ENCODE data around the gene GPR132.

GPR132 gene

DNA sequence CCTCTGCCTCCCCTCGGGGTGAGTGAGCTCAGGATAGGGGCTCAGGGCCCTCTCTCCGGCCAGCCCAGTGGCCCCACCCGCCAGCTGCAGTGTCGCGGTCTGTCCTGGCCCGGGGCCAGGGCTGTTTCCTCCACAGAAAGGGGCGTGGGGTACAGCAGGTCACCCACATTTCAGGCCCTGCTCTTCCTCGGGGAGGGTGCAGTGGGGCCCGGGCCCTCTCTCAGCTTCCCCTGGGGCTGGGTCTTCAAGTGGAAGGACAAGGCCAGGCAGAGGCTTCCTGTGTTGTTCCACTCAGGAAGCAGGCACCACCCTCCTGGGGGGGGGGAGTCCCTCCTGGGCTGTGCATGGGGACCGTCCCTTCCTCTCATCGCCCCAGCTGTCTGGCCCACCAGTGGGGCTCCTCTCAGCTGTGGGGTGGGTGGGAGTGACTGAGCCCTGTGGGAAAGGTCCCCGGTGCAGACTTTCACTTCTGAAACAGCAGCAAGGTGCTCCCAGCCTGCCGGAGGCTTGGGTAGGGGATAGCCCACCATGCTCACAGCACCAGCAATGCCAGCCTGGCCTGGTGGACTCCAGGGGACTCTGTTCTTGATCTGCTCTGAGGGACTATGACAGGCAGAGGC, 3.7 kb downstream of the GPR132 start:
- peak; percentile 56 to 63 for DNase-seq (ENCODE audit: low read depth in 2 of 2)

DNA sequence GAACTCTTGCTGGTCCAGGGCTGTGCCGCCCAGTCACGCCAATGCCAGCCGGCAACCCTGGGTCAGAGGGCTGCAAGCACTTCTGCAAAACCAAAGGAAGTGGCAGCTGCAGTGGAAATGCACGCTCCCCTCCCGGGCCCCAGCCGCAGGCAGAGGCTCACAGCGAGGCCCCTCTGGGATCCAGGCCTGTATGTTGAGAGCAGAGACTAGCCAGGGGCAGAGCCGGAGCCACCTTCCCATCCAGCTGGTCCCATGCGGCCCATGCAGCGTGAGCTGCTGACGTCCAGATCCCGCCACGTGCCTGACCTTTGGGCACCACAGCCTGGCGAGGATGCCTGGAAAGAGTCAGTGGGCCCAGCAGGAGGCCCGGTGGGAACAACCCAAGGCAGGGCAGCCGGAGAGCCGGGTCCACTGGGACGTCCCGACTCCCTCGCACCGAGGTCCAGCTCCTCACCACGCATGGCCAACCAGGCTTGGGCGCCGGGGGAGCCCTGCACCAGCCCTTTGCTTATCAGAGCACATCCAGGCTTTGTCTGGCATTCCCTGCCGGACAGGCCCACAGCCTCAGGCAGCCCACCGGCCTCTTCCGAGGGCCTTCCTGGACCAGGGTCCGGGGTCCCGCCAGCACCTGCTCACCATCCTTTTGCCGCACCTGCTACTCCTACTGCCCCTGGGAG, 4.3 kb downstream of the GPR132 start:
- DNase-seq (ENCODE audit: low read depth in 2 of 2) = no peak

DNA sequence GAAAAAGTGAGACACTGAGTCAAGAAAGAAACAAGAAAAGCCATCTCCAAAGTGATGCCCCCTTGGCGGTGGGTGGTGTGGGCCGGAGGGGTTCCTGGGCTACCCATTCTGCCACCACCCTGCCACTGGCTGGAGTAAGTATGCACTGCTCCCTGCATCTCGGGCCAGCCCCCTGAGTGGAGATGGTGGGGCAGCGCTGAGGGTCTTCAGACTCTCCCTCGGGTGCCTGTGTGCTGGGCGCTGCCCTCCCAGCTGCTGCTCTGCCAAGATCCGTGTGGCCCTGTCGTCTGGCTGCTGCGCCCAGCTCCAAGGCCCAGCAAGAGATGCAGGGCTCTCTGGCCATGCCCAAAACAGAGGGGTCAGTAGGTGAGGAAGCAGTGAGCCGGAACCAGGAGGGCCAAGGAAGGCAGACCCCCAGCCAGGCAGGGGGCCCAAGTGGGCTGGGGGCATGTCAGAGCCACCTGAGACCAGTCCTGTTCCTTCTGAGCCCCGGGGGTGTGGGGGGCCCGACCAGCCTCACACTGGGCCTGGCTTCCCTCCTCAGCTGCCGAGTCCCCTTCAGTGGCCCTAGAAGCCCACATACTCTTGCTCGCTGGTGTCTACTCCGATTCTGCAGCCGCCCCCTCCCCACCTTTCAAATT, 5.2 kb downstream of the GPR132 start:
- no peak for DNase-seq (ENCODE audit: low read depth in 2 of 2)

DNA sequence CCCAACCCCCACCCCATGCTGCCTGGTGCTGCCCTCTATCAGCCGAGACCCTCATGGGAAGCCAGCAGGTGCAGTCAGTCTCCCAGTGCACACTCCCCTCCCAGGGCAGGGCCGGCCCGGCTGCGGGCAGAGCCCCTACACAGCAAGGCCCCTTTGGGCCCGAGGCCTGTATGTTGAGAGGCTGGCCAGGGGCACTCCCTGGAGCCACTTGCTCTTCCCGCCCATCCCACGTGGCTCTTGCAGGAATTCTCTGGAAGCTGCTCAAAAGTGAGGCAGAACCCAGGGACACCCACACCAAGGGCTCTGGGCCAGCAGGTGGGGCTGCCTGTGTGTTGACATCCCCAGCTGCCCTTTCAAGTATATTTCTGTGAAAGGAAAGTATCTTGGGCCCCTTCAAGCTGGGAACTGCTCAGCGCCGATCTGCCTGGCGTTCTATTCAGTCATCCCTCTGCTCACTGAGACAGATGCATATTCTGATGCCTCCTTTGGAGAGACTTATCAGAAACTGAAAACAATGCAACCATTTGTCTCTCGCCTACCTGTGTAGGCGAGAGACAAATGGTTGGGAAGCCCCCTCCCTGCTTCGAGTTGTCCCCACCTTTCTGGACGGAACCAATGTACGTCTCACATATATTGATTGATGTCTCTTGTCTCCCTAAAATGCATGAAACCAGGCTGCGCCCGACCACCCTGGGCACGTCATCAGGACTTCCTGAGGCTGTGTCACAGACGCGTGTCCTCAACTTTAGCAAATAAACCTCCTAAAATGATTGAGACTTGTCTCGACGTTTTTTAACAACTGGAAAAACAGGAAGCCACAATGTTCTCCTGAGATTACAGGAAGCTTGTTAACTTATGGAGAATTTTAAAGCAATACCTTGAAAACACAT, 6.0 kb downstream of the GPR132 start:
- DNase-seq (ENCODE audit: low read depth in 2 of 2) = peak in 1 of 2 experiments; percentile 51

DNA sequence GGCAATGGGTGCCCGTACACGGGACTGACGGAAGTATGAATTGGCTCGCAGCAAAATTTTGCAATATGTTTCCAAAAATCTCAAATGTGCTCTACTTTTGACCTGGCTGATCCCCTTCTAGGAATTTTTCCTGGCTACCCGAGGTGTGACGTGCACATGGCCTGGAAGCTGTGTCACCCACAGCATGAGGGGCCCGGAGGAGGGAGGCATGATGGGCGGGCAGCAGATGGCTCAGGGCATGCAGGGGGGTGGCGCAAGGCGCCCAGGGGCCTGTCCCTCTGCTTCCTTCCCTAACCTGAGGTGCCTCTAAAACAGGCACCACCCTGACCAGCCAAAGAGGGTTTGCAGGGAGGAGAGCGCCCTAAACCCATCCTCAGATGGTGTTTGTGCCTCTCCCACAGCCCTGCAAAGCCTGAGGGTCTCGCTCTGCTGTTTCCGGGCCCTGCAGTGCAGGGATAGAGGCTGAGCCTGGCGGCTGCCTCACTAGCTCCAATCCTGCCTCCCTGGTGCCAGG, 6.7 kb downstream of the GPR132 start:
- no peak for DNase-seq (ENCODE audit: low read depth in 2 of 2)

DNA sequence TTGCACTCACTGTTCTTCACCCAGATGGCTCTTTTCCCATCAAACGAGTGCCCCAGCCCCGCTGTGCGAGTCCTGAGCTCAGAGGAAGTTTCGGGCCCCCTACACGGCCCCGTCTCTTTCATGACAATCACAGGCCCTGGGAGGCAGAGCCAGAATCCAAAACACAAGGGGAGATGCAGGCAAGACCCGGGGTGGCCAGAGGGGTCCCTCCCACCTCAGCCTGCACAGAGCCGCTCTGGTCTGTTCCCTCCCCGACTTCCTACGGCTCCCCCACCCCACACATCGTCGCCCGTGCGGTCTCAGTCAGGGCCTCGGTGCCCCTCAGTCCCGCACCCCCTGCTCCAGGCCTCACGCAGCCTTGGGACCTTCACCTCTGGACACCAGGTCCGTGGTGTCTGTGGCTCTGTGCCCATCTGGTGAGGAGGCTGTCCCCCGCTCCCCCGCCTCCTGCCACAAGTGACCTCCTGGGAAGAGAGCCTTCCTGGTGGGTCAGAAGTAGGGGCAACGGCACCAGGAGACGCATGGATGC, 8.9 kb downstream of the GPR132 start:
- DNase-seq (ENCODE audit: low read depth in 2 of 2) = no peak

DNA sequence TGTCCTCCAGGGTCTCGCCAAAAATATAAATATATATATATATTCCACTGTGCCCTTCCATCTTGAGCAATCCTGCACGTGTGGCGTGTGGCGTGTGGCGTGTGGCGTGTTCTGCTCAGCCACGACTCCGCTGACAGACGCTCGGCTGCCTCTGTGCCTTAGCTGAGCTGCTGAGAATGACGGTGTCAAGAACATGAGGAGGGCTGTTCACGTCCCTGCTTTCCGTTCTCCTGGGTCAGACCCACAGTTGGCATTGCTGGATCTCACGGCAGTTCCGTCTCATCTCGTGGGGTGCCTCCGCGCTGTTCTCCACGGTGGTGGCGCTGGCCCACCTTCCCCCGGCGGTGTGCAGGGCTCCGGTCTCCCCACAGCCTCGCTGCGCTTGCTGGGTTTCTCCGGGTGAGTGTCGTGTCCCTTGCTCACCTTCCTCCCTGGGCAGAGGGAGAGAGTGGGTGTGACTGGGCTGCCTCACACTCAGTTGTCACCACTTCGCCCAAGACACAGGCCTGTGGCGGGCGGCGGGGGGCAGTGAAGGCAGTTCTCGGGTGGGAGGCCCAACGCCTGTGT, 9.4 kb downstream of the GPR132 start:
- DNase-seq (ENCODE audit: low read depth in 2 of 2) = no peak

DNA sequence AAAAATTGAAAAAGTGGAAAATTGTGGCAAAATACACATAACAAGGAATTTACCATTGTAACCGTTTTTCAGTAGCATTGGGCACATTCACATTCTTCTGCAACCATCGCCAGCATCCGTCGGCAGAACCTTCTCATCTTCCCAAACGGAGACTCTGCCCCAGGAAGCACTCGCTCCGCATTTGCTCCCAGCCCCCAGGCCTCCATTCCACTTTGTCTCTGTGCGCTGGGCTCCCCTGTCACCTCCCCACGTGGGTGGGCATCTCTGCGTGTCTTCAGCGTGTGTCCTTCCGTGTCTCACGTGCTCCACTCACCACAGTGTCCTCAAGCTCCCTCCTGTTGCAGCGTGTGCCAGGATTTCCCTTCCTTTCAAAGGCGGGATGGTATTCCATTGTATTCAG, 9.9 kb downstream of the GPR132 start:
- DNase-seq (ENCODE audit: low read depth in 2 of 2) = no peak

DNA sequence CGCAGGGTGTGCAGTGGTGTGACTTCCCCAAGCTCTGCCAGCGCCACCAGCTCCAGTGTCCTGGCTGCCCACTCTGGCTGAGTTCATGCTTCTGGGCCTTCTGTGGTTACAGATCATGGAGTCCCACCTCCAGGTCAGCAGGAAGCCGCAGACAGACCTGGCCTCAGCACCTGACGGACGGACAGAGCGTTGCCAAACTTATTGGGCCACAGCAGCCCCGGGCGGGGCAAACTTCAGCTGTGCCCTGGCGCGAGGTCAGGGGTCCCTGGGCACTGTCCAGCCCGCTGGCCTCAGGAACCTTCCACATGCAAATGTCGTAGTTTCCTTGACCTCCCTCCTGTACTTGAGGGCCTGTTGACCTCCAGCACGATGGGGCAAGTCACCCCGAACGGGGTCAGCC, 11.2 kb downstream of the GPR132 start:
- no peak for DNase-seq (ENCODE audit: low read depth in 2 of 2)

DNA sequence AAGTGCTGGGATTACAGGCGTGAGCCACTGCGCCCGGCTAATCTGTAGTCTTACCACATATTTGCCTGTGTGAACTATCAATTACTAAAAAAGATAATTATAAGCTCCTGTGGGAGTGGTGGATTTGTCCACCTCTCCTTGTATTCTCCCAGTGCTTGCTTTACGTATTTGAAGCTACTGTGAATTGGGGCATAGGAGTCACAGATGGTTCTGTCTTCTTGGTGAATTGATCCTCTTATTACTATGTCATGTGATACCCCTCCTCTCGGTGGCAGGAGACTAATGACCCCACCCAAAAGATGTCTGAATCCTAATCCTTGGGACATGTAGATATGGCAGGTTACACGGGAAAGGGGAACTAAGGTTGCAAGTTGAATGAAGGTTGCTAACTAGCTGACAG, 11.8 kb downstream of the GPR132 start:
- DNase-seq (ENCODE audit: low read depth in 2 of 2) = no peak

DNA sequence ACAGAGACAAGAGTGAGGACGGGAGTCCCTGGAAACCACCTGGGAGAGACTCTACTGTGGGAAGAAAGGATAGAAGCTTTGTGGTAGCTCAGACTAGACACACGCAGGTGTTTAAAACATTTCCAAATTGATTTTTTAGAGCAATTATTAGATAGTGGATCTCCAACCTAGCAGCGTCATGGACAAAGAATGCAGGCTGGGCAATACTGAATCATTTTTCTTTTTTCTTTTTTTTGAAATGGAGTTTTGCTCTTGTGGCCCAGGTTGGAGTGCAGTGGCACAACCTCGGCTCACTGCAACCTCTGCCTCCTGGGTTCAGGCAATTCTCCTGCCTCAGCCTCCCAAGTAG, 13.1 kb downstream of the GPR132 start:
- DNase-seq (ENCODE audit: low read depth in 2 of 2) = no peak

DNA sequence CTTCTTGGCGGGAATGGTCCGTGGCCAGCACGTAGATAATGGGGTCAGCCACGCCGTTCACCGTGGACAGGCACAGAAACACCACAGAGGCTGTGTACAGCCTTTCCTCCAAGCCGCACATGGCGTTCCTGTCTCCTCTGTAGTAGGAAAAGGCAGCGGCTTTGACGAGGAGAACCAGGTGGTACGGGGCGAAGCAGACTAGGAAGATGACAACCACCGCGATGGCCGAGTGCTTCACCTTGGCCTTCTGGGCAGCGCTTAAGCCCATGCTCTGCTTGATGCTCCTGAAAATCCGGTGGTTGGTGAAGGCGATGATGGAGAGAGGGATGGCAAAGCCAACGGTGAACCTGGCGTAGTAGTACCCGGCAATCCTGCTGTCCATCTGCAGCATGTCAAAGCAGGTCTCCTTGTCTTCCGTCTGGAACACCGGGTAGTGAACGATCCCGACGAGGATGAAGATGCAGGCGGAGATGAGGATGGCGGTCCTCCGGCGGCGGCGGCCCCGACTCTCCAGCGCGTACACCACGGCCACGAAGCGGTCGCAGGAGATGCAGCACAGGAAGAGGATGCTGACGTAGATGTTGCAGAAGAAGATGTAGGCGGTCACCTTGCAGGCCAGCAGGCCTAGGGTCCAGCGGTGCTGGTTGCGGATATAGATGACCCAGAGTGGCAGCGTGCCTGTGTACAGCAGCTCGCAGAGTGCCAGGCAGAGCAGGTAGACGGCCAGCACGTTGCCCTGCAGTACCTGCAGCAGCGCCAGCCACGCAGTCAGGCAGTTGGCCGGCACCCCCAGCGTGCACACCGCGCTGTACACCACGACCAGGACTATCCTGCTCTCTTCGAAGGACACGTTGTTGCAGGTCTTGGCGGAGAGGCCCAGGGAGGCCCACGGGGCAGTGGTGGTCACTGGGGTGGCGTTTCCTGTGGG, 13.8 kb downstream of the GPR132 start:
- DNase-seq (ENCODE audit: low read depth in 2 of 2) = no peak

DNA sequence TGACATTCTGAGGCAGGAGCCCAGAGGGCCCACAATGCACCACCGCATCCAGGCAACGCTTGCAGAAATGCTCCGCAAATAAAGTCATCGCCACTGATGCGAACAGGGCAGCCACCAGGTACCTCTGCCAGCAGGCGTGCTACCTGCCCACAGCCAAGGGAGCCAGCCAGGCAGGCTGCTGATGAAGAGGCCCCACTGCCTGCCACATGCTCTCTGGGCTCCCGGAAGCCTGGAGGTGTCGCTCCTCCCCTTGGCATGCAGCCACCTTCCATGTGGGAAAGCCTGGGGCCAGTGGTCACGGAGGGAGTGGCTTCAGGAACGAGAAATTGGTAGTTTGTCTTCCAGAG, 14.7 kb downstream of the GPR132 start:
- no peak for DNase-seq (ENCODE audit: low read depth in 2 of 2)

DNA sequence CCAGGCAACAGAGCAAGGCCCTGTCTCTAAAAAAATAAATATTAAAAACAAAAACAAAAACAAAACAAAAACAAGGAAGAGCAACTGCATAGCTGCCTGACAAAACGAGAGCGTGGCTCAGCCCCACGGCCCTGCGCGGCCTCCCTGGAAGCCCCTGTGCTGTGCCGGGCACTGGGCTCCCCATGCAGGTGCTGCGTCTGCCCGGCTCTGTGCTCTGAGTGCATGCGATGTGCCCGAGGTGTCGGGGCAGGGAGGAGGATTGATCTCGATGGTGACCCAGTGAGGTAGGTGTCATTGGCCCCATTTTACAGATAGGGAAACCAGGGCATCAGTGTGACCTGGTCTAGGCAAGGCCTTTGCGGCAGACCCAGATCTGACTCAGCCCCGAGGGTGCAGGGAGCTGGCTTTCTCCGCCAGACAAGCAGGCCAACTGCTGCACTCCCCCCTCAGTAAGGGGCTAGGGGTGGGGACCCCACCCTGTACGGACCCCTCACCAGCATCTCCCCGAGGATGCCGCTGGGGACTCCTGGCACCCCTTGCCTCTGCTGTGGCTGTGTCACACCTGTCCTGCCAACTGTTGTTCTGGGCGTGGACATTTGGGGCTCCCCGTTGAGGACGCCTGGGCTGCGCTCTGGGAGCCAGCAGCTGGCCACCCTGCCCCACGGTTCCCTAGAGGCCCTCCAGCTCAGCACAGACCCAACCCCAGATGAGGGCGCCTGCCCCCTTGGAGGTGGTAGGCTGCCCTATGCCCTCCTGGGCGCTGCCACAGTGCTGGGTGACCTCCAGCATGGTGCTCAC, 15.3 kb downstream of the GPR132 start:
- DNase-seq (ENCODE audit: low read depth in 2 of 2) = no peak

DNA sequence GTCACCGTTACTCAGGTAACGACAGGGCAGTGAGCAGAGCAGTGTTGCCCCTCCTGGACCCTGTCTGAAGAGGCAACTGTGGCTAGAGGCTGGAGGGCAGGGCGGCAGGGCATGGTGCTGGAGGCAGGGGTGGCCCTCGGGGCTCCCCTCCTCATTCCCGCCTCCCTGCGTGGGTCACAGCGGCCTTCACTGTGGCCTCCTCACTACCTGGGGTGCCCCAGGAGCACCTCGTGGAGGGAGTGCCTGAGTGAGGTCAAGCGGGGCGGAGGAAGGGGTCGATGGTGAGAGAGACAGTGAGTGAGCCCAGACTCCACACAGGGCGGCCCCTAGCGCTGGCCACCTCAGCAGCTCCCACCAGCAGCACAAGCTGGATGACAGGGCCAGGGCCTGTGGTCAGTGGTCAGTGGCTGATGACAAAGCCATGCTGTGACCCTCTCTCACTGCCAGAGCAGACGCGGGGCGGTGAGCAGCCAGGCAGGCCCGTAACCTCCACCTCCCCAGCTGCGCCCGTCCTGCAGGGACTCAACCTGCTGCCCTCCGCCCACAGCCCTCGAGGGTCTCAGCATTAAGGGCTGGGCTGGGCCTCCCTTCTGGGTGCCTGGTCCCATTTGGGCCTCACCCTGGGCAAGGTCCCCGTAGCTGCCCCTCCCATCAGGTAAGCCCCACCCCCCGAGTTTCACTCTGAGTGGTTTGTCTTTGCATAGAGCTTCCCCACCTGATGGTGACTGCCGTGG, 17.8 kb downstream of the GPR132 start:
- no peak for DNase-seq (ENCODE audit: low read depth in 2 of 2)

DNA sequence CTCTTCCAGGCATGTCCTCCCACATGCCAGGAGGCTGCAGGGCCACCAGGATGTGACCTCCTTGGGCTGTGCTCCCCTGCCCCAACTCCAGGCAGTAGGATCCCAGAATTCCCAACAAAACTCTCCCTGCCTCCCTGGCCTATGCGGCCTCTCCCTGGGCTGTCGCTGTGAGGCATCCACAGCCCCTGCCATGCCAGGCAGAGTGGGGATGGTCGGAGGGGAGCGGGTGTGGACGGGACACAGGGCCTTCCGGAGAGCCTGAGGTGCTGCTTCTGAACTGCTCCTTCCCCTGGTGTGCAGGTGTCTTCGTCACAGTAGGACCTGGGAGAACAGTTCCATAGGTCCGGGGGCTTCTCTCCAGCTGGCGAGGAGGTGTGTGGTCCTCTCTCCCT, 18.3 kb downstream of the GPR132 start:
- DNase-seq (ENCODE audit: low read depth in 2 of 2) = no peak

DNA sequence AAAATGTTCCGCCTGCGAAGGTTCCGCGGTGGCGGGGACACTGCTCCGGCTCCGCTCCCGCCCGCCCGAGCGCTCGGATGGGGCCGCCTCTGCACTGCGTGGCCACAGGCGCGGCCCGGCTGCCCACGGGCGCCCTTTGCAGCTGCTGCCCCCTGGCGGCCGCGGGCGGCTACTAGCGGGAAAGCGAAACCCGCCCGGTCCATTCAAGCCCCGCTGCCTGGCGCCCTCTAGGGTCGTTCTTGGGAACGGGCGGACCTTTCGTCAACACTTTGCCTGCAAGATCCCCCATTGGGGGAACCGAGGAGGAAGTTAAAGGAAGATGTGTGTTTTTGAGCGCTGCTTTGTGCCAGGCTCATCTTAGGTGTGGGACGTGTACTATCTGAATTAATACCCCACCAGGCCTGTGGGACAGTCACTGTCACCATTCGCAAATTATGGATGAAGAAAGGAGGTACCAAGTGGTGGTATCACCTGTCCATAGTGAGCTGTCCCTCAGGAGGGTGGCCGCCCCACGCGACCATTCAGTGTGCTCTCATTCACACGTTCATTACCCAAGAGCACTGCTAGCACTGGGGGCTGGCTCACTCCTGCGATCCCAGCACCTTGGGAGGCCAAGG, 19.4 kb downstream of the GPR132 start:
- peak; percentile 84 to 92 for DNase-seq (ENCODE audit: low read depth in 2 of 2)

DNA sequence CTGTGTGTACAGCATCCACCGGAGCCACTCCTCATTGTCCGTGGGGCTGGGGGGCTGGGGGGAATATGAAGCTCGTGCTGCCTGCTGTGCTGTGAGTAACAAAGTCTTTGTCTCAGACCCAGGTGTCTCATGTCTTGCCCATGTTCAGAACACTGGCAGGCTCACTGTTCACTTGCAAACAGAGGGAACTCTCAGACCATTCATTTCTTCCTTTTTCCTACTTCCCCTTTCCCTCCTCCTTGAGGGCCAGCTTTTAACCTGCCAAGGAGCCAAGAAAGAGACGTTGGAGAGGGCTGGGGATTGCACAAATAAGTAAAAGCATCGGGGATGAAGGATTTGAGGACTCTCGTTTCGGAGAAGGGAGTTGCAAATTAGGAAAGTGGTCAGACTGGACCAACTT, 21.6 kb downstream of the GPR132 start:
- DNase-seq (ENCODE audit: low read depth in 2 of 2) = no peak

DNA sequence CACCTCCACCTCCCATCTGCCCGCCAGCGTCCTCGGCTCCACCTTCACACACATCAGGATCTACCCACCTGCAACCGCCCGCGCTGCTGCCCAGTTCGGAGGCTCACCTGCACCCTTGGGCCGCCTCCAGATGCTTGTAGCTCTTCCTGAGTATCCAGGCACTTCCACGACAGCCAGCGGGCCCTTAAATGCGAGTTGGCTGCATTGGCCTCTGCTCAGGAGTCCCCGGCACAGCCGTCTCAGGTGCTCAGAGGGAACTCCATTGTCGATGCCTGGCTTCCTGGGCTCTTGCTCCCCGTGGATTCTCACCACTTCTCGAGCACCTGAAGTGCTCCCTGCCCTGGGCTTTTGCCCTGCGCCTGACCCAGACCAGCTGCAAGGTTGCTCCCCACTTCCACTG, 22.4 kb downstream of the GPR132 start:
- DNase-seq (ENCODE audit: low read depth in 2 of 2) = no peak

Data from stimulated activated CD4-positive, alpha-beta T cell treated with anti-CD3 and anti-CD28 coated beads, Interleukin-12 subunit alpha, Interleukin-12 subunit beta, amount 100 ng/mL, for 24 hours (primary cell).